K562 (cell line): ENCODE results near the gene CDS2. TPM values are rescaled to one million over a fixed set of nuclear protein-coding genes. Genes with fewer than 3 reads are reported as not detected.

Experiments
- BACH1 ChIP-seq: fragments of 200-800 bp; sonication (Bioruptor generic); IDR thresholded peaks from 2 replicates; pipeline ENCODE4 v1.6.1; 2016; ENCODE audit warnings: missing genetic modification characterization, missing compliant biosample characterization
- CHD1 ChIP-seq: fragments of 200-600 bp; sonication (generic); IDR thresholded peaks from one replicate; pipeline ENCODE4 v1.6.1; 2012; ENCODE audit warnings: mild to moderate bottlenecking, moderate library complexity, low read length, inconsistent platforms
- CHD4 ChIP-seq: fragments of 200-600 bp; sonication (generic); IDR thresholded peaks from 3 replicates; pipeline ENCODE4 v1.6.1; 2012; ENCODE audit warnings: low read depth, mild to moderate bottlenecking, mixed read lengths, low read length, inconsistent platforms; ENCODE audit not compliant: insufficient read depth, insufficient replicate concordance, poor library complexity, severe bottlenecking
- DNMT1 ChIP-seq: fragments of 450-650 bp; IDR thresholded peaks from 2 replicates; pipeline ENCODE4 v1.6.1; 2016; ENCODE audit warnings: antibody characterized with exemption, mild to moderate bottlenecking
- HDAC8 ChIP-seq: fragments of 450-650 bp; IDR thresholded peaks from 2 replicates; pipeline ENCODE4 v1.6.1; 2016; ENCODE audit warnings: mild to moderate bottlenecking, missing genetic modification characterization, moderate library complexity, missing compliant biosample characterization
- IRF1 ChIP-seq: sonication (generic); formaldehyde crosslinking; IDR thresholded peaks from 2 replicates; pipeline ENCODE4 v1.8.0; 2022; ENCODE audit warnings: missing genetic modification reagents, mild to moderate bottlenecking, borderline replicate concordance
- PTTG1 ChIP-seq: fragments of 450-650 bp; IDR thresholded peaks from 2 replicates; pipeline ENCODE4 v1.6.1; 2016; ENCODE audit warnings: low read depth, mild to moderate bottlenecking, missing genetic modification characterization, missing compliant biosample characterization
- RREB1 ChIP-seq: fragments of 250-450 bp; sonication (Bioruptor Pico); IDR thresholded peaks from 2 replicates; pipeline ENCODE4 v1.4.0; 2020
- SIN3A ChIP-seq, 2 experiments: fragments of 150-350 bp in 1 of 2; IDR thresholded peaks; 2 replicates each; pipeline ENCODE4 v1.6.1; 2011 to 2016; ENCODE audit warnings: borderline replicate concordance in 2 of 2, low read depth in 2 of 2, low read length in 2 of 2, mild to moderate bottlenecking in 2 of 2, moderate library complexity in 2 of 2; ENCODE audit not compliant: control insufficient read depth in 1 of 2
- USF1 ChIP-seq: sonication (generic); formaldehyde crosslinking; IDR thresholded peaks from 2 replicates; pipeline ENCODE4 v1.9.0; 2022; ENCODE audit warnings: mild to moderate bottlenecking, missing genetic modification reagents
- VEZF1 ChIP-seq: fragments of 200-800 bp; sonication (Bioruptor generic); IDR thresholded peaks from 2 replicates; pipeline ENCODE4 v1.6.1; 2017; ENCODE audit warnings: missing genetic modification characterization, missing compliant biosample characterization
- ZKSCAN8 ChIP-seq: fragments of 200-800 bp; sonication (Bioruptor generic); IDR thresholded peaks from 2 replicates; pipeline ENCODE4 v1.6.1; 2016; ENCODE audit warnings: missing genetic modification characterization, missing compliant biosample characterization
- ZNF197 ChIP-seq: fragments of 200-800 bp; sonication (Bioruptor generic); IDR thresholded peaks from 2 replicates; pipeline ENCODE4 v1.6.1; 2016; ENCODE audit warnings: low read depth, missing genetic modification characterization, missing compliant biosample characterization
- polyA plus RNA-seq, 8 experiments: library from polyadenylated mRNA; depleted of rRNA in 4 of 8; stranded (reverse) in 5 of 8; unstranded in 3 of 8; fragments of >200 nt; fragmentation: Nextera tagmentation in 2 of 8; fragmentation: Illumina TruSeq in 1 of 8; extraction: Ambion mirVana in 2 of 8; extraction: Trizol in 1 of 8; gene quantifications; 2 replicates each; pipeline versions ENCODE4 v1.2.1 to v1.2.3, GENCODE V29; 2011 to 2014; ENCODE audit warnings: inconsistent platforms in 1 of 8, missing spikeins in 1 of 8
- total RNA-seq, 7 experiments: library from RNA; depleted of rRNA in 6 of 7; stranded (reverse); fragments of >200 nt in 6 of 7; fragmentation: Illumina TruSeq in 2 of 7; extraction: Trizol in 2 of 7; gene quantifications; 2 replicates each; pipeline versions ENCODE4 v1.2.1 to v1.2.3, GENCODE V29; 2011 to 2021; ENCODE audit warnings: low replicate concordance in 1 of 7
- TF ChIP-seq, protein P1 (sequence below): fragments of 450-650 bp; formaldehyde crosslinking; IDR thresholded peaks from 2 replicates; pipeline ENCODE4 v1.4.0; 2020; ENCODE audit warnings: mild to moderate bottlenecking, moderate library complexity

Gene CDS2
- total and polyA plus RNA-seq, 9 of the 15 experiments (the other 6 are each of a cell fraction or from before 2014, with no cell fraction given): 6.4 to 46.4 (median 12.2) TPM

- TF ChIP-seq RREB1 (CRISPR knock-in tag) (no peak), SIN3A (IDR thresholded peaks at IDR 0.05; ENCODE audit: borderline replicate concordance in 2 of 2, control insufficient read depth in 1 of 2, low read depth in 2 of 2, low read length in 2 of 2) (peak; percentile 32 to 79; a peak in 2 of 4 replicates), ZKSCAN8 (CRISPR knock-in tag) (no peak), HDAC8 (tag) (no peak), BACH1 (tag) (no peak), VEZF1 (CRISPR knock-in tag) (no peak), CHD1 (no peak), DNMT1 (no peak), ZNF197 (CRISPR knock-in tag) (no peak), IRF1 (CRISPR knock-in tag) (0 out of 2 replicates have a peak, but pooled peaks have one; percentile 99), CHD4 (no peak), USF1 (CRISPR knock-in tag) (no peak), PTTG1 (tag) (no peak)
- TF ChIP-seq, protein P1, sequence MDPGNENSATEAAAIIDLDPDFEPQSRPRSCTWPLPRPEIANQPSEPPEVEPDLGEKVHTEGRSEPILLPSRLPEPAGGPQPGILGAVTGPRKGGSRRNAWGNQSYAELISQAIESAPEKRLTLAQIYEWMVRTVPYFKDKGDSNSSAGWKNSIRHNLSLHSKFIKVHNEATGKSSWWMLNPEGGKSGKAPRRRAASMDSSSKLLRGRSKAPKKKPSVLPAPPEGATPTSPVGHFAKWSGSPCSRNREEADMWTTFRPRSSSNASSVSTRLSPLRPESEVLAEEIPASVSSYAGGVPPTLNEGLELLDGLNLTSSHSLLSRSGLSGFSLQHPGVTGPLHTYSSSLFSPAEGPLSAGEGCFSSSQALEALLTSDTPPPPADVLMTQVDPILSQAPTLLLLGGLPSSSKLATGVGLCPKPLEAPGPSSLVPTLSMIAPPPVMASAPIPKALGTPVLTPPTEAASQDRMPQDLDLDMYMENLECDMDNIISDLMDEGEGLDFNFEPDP (CRISPR knock-in tag): no peak
- TF ChIP-seq, all 486 proteins: peak for 38
Measured at GRCh38 chr20:5119143-5119434, 7.7 kb upstream of the CDS2 start (continued).
